ENCODE results near the gene GRIA3.

GRIA3 gene

GRCh38 chrX:123201720-123202119 is 17.6 kb downstream of the GRIA3 start:
- FAIRE-seq: no peak

- no peak for FAIRE-seq
Measured at GRCh38 chrX:123202523-123202922, 18.4 kb downstream of the GRIA3 start.

GRCh38 chrX:123203772-123204171 is 19.7 kb downstream of the GRIA3 start:
- FAIRE-seq: no peak

- FAIRE-seq: no peak
Measured at GRCh38 chrX:123206176-123206575, 22.1 kb downstream of the GRIA3 start.

GRCh38 chrX:123210252-123210651 is 26.2 kb downstream of the GRIA3 start:
- FAIRE-seq: no peak

GRCh38 chrX:123215397-123216089 is 31.5 kb downstream of the GRIA3 start:
- FAIRE-seq: no peak

- FAIRE-seq: no peak
Measured at GRCh38 chrX:123217077-123217476, 33.0 kb downstream of the GRIA3 start.

GRCh38 chrX:123217728-123218127 is 33.6 kb downstream of the GRIA3 start:
- no peak for FAIRE-seq

- no peak for FAIRE-seq
Measured at GRCh38 chrX:123219916-123220315, 35.8 kb downstream of the GRIA3 start.

- FAIRE-seq: no peak
Measured at GRCh38 chrX:123222920-123223319, 38.8 kb downstream of the GRIA3 start.

GRCh38 chrX:123223409-123223808 is 39.3 kb downstream of the GRIA3 start:
- FAIRE-seq: no peak

GRCh38 chrX:123223859-123224258 is 39.8 kb downstream of the GRIA3 start:
- no peak for FAIRE-seq

- no peak for FAIRE-seq
Measured at GRCh38 chrX:123230798-123231197, 46.7 kb downstream of the GRIA3 start.

- no peak for FAIRE-seq
Measured at GRCh38 chrX:123236859-123237258, 52.8 kb downstream of the GRIA3 start.

GRCh38 chrX:123237271-123237670 is 53.2 kb downstream of the GRIA3 start:
- FAIRE-seq: no peak

- no peak for FAIRE-seq
Measured at GRCh38 chrX:123254457-123254856, 70.4 kb downstream of the GRIA3 start.

- FAIRE-seq: no peak
Measured at GRCh38 chrX:123256378-123256777, 72.3 kb downstream of the GRIA3 start.

- no peak for FAIRE-seq
Measured at GRCh38 chrX:123260920-123261418, 76.9 kb downstream of the GRIA3 start.

- FAIRE-seq: no peak
Measured at GRCh38 chrX:123263270-123263669, 79.2 kb downstream of the GRIA3 start.

GRCh38 chrX:123263747-123264146 is 79.7 kb downstream of the GRIA3 start:
- no peak for FAIRE-seq

- FAIRE-seq: no peak
Measured at GRCh38 chrX:123267220-123267619, 83.1 kb downstream of the GRIA3 start.

GRCh38 chrX:123271902-123272301 is 87.8 kb downstream of the GRIA3 start:
- FAIRE-seq: no peak

GRCh38 chrX:123272630-123273029 is 88.6 kb downstream of the GRIA3 start:
- no peak for FAIRE-seq

GRCh38 chrX:123274796-123275195 is 90.7 kb downstream of the GRIA3 start:
- FAIRE-seq: no peak

GRCh38 chrX:123277347-123277746 is 93.3 kb downstream of the GRIA3 start:
- no peak for FAIRE-seq
